GM06990 (cell line): ENCODE results near the gene ZFP69B.

Experiments
- DNase-seq: peaks from one replicate; pipeline ENCODE4 v3.0.0-alpha.2; 2011; ENCODE audit not compliant: insufficient read length; ENCODE audit errors: extremely low read depth
- H3K27me3 ChIP-seq: replicated peaks from 2 replicates; pipeline ENCODE4 v1.6.0; 2011; ENCODE audit warnings: low read length; ENCODE audit not compliant: control insufficient read depth, insufficient read depth
- H3K36me3 ChIP-seq: 2 replicates; pipeline ENCODE4 v1.5.1; 2011; ENCODE audit warnings: low read length; ENCODE audit not compliant: control insufficient read depth, insufficient read depth
- H3K4me3 ChIP-seq: replicated peaks from 2 replicates; pipeline ENCODE4 v1.5.1; 2011; ENCODE audit warnings: low read depth, mild to moderate bottlenecking, control low read depth, low read length
- CTCF ChIP-seq: IDR thresholded peaks from 2 replicates; pipeline ENCODE4 v1.5.1; 2011; ENCODE audit warnings: low read length, control low read depth, mild to moderate bottlenecking, inconsistent platforms; ENCODE audit not compliant: insufficient read depth, poor library complexity, severe bottlenecking

ZFP69B gene

GRCh38 chr1:40449684-40450494 lies at the start of gene ZFP69B:
Gene ZFP69B, plus strand, starts transcription at chr1:40450476. Its CDS starts 486 bp downstream, at chr1:40450962.
- peak; percentile 97 for DNase-seq
- peak; percentile 12 for TF ChIP-seq CTCF
- Histone ChIP-seq H3K36me3 (peaks cover 2% of the 10 kb centered on the region; the same call in 1 of the 2 replicates), H3K4me3 (peak within 1 kb of the TSS; percentile 78), H3K27me3 (no peaks in the 10 kb centered on the region)

DNA sequence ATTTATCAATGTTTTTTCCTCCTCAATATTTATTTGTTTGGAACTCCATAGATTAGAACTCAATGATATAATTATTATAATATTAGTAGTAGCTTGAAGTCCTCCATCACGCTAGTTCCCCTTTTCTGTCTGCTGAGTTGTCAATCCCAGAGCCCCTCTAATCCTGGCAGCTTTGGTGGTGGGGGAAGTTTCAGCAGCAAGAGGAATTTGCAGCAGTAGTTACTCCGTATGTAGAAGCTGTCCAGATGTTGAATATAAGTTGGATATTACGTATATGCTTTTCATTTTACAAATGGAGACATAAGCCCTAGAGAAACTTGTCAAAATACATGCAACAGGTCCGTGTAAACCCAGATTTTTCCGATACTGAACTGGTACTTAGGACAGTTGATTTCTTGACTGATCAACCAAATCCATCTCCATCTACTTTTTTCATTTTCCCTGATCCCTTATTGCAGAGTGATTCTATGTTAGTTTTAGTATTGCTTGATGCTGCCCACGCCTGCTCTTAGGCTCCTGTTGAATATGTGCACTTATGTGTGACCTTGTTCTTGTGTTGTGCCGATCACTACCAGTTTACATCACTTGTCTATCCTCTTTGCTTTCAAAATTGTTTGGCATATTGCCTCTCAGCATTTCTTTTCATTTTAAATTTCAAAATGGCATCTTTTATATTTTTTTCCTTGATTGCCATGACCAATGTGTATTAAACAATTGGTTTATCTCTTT lies 48.6 kb upstream of the ZFP69B start:
- no peaks in the 10 kb centered on the region; the same call in 1 of the 2 replicates for H3K36me3 ChIP-seq
- peak overlapping the region; percentile 33 for H3K4me3 ChIP-seq
- no peak for TF ChIP-seq CTCF
- no peaks in the 10 kb centered on the region for H3K27me3 ChIP-seq
- no peak for DNase-seq

DNA sequence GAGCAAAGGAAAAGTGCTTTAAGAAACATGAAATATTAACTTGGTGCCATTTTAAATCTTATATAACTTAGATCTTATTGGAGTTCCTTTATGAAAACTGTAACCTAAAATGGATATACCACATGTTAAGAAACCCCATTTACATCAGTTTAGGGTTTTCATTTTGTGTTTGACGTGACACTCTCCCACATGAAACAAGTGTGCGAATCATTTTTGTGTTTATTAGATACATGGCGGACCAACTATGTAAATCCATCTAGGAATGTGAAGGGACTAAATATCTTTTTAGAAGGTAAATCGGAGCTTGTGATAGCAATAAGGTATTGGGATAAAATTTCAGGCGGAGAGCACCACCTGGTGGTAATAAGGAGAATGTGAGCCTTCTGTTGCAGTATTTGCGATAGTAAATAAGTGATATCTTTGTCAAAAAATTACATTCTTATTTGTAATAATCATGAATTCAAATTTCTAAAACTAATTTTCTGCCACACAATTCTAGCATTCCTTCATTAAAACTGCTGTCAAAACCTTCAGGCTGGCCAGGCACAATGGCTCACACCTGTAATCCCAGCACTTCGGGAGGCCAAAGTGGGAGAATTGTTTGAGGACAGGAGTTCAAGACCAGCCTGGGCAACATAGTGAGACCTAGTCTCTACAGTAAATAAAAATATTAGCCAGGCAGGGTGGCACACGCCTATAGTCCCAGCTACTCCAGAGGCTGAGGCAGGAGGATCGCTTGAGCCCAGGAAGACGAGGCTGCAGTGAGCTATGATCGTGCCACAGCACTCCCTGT lies 45.4 kb upstream of the ZFP69B start:
- Histone ChIP-seq H3K36me3 (peaks cover 9% of the 10 kb centered on the region), H3K4me3 (no peak overlapping the region), H3K27me3 (no peaks in the 10 kb centered on the region)
- DNase-seq = no peak
- peak; percentile 59 for TF ChIP-seq CTCF

DNA sequence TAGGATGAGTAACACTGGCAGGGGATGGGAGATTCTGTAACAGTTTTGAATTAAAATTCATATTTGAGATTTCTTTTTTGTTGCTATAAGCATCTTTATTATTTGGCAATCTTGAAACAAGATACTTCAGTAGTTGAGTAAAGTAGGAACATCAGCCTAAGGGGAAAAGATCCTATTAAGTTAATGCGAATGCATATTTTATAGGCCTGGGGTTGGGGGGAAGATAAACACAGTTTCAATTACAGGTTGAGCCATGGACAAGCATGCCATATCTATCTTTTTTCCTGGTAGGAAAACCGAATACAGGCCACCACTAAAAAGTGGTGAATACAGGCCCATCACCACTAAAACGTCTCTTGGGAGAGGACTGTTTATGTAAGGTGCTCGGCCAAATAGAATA lies 44.5 kb upstream of the ZFP69B start:
- no peak for TF ChIP-seq CTCF
- Histone ChIP-seq H3K36me3 (peaks cover 10% of the 10 kb centered on the region), H3K27me3 (no peaks in the 10 kb centered on the region), H3K4me3 (no peak overlapping the region)
- no peak for DNase-seq

DNA sequence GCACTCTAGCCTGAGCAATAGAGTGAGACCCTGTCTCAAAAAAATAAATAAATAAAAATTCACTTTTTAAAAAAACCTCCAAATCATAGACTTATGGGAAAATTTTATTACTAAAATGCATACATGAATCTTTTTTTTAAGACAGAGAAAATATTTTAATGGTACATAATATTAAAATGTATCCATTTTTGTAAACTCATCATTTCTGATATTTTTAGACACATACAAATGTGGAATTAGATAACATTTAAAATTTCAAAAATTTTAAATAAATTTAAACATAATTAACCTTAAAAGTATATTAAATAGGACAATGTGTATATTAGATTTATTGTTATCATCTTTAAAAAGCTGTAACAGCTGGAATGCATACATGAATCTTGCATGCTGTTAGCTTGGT lies 42.8 kb upstream of the ZFP69B start:
- no peak for DNase-seq
- TF ChIP-seq CTCF = no peak
- H3K4me3 ChIP-seq = no peak overlapping the region
- no peaks in the 10 kb centered on the region for H3K27me3 ChIP-seq
- peaks cover 13% of the 10 kb centered on the region for H3K36me3 ChIP-seq
